Measurements from ENCODE around the gene MTARC2.
"Not testable (repeated sequence)": the region's sequence is repeated elsewhere in the genome, so short reads cannot be mapped to it uniquely, and the experiment has no call there.

Gene MTARC2
- long read RNA-seq, donor 1, transcript MARC2-202 (8 exons, 2,134 nt): major isoform, 7 of 24 reads
- long read RNA-seq, donor 1, partial matches to known transcripts: 15 of 24 reads
- long read RNA-seq, donor 1, other reads (novel, unspliced or antisense): 0 of 24 reads
- long read RNA-seq, donor 2, transcript MARC2-202 (8 exons, 2,134 nt): major isoform, 7 of 13 reads
- long read RNA-seq, donor 2, partial matches to known transcripts: 5 of 13 reads
- long read RNA-seq, donor 2, other reads (novel, unspliced or antisense): 0 of 13 reads
- long read RNA-seq, donor 3, partial matches to known transcripts: 0 of 3 reads
- long read RNA-seq, donor 3, other reads (novel, unspliced or antisense): 0 of 3 reads
- long read RNA-seq, donor 4, partial matches to known transcripts: 0 of 6 reads
- long read RNA-seq, donor 4, other reads (novel, unspliced or antisense): 0 of 6 reads
- long read RNA-seq, donor 5, partial matches to known transcripts: 7 of 11 reads
- long read RNA-seq, donor 5, other reads (novel, unspliced or antisense): 0 of 11 reads
- long read RNA-seq, donor 6, partial matches to known transcripts: 6 of 9 reads
- long read RNA-seq, donor 6, other reads (novel, unspliced or antisense): 0 of 9 reads
- long read RNA-seq, donor 7, transcript MARC2-202 (8 exons, 2,134 nt): major isoform, 8 of 9 reads
- long read RNA-seq, donor 7, partial matches to known transcripts: 0 of 9 reads
- long read RNA-seq, donor 7, other reads (novel, unspliced or antisense): 0 of 9 reads
- long read RNA-seq, donor 8, partial matches to known transcripts: 0 of 4 reads
- long read RNA-seq, donor 8, other reads (novel, unspliced or antisense): 0 of 4 reads

- peak; percentile 90 for DNase-seq
Observed at GRCh38 chr1:220748089-220748934, at the start of gene MTARC2. Gene MTARC2, plus strand, starts transcription at chr1:220748322. Its CDS starts 210 bp downstream, at chr1:220748532.

GRCh38 chr1:220698607-220699016 is 49.5 kb upstream of the MTARC2 start:
- no peak for DNase-seq

- DNase-seq: no peak
Observed at GRCh38 chr1:220699044-220699443, 49.1 kb upstream of the MTARC2 start.

- no peak for DNase-seq
Observed at GRCh38 chr1:220700556-220701179, 47.5 kb upstream of the MTARC2 start.

GRCh38 chr1:220701974-220702373 is 46.1 kb upstream of the MTARC2 start:
- DNase-seq: no peak

GRCh38 chr1:220702733-220703270 is 45.3 kb upstream of the MTARC2 start:
- DNase-seq: no peak

- DNase-seq: no peak
Observed at GRCh38 chr1:220703305-220703704, 44.8 kb upstream of the MTARC2 start.

- no peak for DNase-seq
Observed at GRCh38 chr1:220705782-220706181, 42.3 kb upstream of the MTARC2 start.

GRCh38 chr1:220706480-220706879 is 41.6 kb upstream of the MTARC2 start:
- peak; percentile 25 for DNase-seq

- no peak for DNase-seq
Observed at GRCh38 chr1:220707160-220707559, 41.0 kb upstream of the MTARC2 start.

- no peak for DNase-seq
Observed at GRCh38 chr1:220708244-220708643, 39.9 kb upstream of the MTARC2 start.

- DNase-seq: no peak
Observed at GRCh38 chr1:220708936-220709801, 39.0 kb upstream of the MTARC2 start.

GRCh38 chr1:220710333-220710732 is 37.8 kb upstream of the MTARC2 start:
- DNase-seq: no peak

- no peak for DNase-seq
Observed at GRCh38 chr1:220711056-220711809, 36.9 kb upstream of the MTARC2 start.

GRCh38 chr1:220715986-220716385 is 32.1 kb upstream of the MTARC2 start:
- not testable (repeated sequence) for DNase-seq

GRCh38 chr1:220717800-220718640 is 30.1 kb upstream of the MTARC2 start:
- DNase-seq: no peak

- not testable (repeated sequence) for DNase-seq
Observed at GRCh38 chr1:220721266-220721665, 26.9 kb upstream of the MTARC2 start.

- no peak for DNase-seq
Observed at GRCh38 chr1:220726634-220727033, 21.5 kb upstream of the MTARC2 start.

- no peak for DNase-seq
Observed at GRCh38 chr1:220727519-220727918, 20.6 kb upstream of the MTARC2 start.
